Stimulated activated CD8-positive, alpha-beta memory T cell treated with anti-CD3 and anti-CD28 coated beads, Interleukin-4, amount 100 ng/mL, for 24 hours (primary cell): Measurements from ENCODE around the gene ZNF521.
"Not testable (repeated sequence)": the region's sequence is repeated elsewhere in the genome, so short reads cannot be mapped to it uniquely, and the experiment has no call there.

Source experiments
- DNase-seq: peaks from one replicate; pipeline ENCODE4 v3.0.0-alpha.2; 2020; ENCODE audit warnings: low read depth

ZNF521 gene

DNA sequence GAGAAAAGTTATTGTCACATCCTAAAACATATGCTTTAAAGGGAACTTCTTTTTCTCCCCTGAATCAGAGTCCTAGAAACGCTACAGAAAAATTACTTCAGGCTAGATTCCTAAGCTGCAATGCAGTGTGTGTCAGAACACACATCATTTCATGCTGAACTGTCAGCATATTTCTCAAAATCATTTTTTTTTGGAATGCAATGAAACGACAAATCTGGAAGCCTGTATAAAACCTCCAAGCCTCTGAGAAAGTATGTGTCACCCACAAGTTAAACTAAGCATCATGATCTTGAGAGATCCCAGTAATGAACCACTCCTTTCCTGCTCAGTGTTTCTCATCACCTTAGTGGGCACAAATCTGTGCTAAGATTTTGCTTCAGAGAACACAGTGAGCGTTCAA is 276.2 kb downstream of the ZNF521 start:
- DNase-seq: no peak

DNA sequence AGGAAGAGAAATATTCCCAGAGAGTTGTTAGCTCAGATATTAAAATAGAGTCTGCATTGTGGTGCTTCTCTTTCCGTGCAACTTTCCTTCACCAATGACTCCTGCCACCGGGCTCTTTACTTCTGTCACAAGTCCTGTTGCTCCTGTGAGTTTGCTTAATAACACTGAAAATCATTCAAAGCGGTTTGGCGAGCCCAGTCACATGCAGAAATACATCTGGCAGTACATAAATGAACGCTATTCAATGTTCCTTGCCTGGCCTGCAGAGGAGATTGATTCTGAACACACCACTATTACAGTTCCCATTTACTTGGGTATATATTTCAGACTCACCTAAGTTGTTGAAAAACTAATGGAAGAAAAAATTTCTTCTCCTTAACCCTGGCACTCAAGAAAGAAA is 276.6 kb downstream of the ZNF521 start:
- no peak for DNase-seq

DNA sequence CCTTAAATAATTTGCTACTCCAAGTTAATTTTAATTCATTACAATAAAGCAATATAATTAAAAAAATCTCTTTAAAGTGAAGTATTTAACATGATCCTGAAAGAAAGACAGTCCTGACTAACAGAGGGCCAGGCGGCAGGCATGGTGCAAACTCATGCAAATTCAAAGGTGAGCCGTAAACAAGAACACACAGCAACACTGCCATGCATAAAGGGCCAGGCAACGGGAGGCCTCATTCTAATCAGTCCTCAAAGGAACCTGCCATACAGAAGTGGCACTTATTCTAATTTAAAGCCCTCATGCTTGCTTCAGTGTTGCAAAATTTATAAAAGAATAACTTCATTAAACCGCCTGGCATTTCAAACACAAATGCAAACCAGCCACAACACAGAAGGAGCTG is 277.0 kb downstream of the ZNF521 start:
- DNase-seq: no peak

DNA sequence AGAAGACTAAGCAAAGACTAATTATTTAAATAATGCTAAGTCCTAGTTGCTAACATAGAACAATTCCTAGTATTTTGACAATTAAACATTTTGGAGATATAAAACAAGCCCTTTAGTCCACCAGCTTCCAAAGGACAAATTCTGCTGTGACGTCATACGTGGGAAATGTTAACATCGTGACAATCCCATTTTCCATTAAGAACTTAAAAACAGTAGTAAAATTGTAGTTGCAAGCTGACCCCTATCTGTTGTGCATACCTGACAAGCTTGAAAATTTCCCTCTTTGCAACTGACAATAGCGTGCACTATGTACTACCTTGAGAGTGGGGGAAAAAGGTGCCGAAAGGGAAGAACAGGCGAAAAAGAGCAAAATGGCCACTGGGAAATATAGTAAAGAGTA is 279.8 kb downstream of the ZNF521 start:
- DNase-seq: no peak

DNA sequence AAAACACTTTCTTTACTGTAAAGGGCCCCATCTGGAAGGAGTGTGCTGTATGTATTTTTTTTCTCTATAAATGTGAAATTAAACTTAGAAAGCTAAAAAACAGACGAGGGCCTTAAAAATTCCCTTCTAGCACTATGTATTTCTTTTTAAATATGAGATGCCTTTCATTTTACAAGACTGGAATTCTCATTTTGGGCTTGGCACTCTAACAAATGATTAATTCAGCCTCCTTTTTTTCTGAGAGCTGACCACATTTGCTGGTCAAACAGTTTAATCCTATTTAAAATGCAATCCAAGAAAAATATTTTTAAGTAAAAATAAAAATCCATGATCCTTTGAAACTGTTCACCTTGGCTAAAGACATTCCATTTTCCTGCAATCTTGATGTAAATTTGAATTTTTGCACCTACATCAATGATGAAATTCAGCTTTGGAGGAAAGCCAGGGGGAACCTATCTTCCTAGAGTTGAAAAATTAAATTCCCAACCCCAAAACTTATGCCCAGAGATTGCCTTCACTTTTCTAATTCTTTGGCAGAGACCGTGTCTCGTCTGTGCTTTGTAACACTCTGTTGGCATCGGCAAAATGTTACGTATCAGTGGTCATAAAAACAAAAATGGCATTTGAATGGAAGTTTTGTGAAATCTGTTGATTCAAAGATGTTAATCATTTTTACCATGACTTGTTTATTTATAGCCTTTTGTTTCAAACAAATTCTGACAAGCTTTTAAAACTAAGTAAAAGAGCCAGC is 284.5 kb downstream of the ZNF521 start:
- no peak for DNase-seq

DNA sequence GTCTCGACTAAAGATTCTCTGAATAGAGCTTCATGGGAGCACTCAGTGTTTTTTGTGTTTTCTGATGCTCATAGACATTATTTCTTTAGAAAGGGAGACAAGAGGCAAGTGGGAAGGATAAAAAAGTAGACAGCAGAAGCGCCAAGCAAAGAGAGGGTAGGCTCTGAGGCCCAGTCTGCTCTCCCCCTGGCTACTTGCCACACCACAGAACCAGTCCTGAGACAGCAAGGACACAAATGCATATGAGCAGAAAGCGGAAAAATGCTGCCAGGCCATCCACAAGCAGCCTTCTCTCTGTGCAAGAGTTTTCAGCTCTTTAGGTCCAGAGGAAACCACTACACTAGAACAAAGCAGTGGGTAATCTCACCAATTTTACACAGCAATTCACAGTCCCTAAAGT is 285.4 kb downstream of the ZNF521 start:
- no peak for DNase-seq

DNA sequence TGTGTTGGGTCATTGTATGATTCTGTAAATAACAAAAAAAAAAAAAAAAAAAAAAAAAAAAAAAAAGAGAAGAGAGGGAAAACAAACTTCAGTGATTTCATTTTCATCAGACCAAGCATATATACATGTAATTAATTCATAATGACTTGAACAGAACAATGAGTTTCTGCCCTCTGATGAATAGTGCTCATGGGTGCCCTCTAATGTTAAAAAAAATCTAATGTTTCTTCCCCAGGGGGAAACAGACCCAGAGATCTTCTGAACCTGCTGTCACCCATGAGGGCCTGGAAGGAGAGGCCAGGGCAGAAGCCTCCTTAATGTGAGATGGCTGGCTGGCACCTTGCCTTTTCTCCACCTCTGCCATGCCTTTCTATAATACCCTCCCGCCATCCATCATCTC is 289.2 kb downstream of the ZNF521 start:
- no peak for DNase-seq

DNA sequence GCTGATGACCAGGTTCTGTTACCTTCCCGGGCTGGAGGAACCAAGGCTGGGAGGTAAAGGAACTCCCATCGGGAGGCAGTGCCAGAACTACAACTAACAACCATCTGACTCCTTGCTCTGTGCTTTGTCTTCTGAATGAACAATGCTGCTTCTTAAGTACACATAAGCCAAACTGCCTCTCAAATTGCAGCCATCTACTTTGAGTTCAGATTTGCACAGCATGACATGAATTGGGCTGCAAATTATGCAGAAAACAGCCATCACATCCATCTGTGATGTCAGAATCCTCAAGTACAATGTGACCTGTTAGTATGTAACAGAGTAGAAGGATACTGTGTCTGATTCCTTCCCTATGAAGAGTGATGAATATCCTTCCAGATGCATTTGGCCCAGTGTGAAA is 290.6 kb downstream of the ZNF521 start:
- no peak for DNase-seq

DNA sequence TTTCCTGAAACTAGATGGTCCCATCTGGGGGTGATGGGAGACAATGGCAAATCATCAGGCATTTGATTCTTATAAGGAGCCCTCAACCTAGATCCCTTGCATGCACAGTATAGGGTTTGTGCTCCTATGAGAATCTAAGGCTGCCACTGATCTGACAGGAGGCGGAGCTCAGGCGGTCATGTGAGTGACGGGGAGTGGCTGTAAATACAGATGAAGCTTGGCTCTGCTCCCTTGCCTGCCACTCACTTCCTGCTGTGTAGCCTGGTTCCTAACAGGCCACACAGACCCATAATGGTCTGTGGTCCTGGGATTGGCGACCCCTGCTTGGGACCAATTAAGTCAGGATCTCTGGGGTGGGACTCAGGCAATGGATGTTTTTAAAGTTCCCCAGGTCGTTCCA is 293.4 kb downstream of the ZNF521 start:
- DNase-seq: no peak

DNA sequence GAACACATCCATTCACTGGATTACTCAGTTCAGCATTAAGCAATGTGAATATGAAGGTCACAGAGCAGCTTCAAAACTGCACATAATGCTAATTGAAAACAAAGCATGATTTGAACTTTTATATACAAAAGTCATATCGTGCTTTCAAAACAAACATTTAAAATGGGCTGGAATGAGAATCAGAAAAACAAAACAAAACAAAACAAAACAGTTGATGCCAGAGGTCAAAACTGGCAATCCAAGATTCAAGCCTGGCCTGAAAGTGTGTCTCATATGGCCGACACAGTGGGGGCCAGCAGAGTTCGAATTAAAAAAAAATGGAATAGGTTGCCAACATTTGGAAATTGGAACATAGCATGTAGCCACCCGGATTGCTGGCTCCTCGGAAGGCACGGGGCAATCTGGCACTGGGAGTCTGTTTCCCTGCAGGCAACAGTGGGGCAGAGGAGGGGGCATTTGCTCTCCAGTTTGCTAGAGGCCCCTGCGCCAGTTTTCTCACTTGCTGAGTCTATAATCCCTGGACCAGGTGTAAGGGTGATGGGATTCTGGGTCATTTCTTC is 294.4 kb downstream of the ZNF521 start:
- no peak for DNase-seq

DNA sequence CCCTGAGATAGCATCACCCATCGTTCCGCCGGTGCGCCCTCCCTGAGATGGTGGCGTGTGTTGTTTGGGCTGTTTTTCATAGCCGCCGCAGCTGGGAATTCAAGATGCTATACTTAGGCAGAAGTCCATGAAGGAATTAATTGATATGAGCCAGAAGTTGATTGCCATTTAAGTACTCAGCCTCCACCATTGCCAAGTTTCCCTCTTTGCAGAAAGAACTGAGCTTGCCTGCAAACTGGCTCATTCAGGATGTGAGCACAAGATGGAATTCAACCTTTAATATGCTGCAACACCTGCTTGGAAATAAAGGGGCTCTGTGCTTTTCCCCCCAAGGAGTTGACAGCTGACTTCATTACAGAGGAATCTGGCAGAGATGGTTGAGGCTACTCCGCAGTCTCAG is 295.5 kb downstream of the ZNF521 start:
- no peak for DNase-seq

DNA sequence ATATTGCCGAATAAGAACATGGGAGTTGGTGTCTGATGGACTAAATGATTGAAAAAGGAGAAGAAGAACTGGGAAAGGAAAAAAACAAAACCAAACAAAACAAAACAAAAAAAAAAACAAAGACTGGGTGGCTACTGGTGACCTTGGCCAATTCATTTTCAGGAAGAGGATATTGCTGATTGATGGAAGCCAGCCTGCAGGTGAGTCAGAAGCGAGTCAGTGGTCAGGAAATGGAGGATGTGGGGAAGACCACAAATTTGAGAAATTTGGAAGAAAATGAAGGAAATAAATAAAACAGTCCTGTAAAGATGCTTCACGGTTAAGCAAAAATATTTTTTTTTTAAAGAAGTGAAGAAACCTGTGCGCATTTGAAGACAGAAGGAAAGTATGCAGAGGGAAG is 296.9 kb downstream of the ZNF521 start:
- DNase-seq: no peak

DNA sequence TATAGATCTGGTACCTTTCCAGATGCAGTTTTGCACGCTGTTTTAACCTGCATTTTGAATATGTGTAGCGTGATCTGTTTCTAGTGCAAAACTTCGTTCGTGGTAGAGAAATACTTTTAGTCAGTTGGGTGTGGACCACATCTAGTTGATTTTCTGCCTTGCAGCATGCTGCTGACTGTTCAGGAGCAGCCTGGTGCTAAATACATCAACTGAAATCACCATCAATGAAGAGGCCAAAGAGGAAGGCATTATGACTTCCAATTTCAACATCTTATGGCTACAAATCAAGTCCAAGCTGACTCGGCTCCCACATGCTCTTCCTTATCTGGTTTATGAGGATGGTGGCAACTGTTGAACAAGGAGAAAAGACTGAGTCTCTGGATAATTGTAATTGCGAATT is 298.5 kb downstream of the ZNF521 start:
- DNase-seq: no peak

DNA sequence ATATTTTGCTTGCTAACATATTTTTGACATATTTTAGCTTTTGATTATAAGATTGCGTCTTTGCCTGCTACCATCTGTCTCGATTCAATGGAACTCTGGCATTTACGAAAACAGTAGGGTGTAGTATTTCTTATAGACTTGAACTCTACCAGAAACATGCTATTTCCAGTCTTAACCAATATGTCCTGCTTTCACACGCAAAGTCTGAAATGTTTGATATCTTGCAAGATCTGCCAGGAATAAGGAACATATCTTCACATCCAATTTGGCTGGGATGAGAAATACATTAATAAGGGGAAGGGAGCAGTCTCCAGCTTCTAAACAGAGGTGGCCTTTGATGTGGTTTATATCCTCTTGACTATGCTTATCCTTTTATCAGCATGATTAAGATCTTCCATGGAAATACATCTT is 299.4 kb downstream of the ZNF521 start:
- DNase-seq: no peak

DNA sequence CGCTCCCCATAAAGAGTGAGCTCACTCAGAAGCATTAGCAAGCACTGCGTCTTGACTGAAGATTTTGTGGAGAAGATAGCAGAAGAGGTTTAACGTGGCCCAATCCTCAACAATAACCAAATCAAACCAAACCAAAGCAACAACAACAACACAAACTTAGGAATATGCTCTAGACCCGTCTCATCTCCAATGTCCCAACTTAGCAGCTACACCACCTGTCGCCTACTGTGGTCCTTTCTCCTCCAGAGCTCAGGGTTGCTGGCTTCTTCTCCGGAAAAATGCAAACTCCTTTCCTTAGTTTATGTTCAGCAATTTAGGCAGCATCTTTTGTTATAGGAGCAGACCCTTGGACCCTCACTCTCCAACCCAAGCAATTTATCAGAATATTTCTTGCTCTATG is 301.4 kb downstream of the ZNF521 start:
- no peak for DNase-seq

DNA sequence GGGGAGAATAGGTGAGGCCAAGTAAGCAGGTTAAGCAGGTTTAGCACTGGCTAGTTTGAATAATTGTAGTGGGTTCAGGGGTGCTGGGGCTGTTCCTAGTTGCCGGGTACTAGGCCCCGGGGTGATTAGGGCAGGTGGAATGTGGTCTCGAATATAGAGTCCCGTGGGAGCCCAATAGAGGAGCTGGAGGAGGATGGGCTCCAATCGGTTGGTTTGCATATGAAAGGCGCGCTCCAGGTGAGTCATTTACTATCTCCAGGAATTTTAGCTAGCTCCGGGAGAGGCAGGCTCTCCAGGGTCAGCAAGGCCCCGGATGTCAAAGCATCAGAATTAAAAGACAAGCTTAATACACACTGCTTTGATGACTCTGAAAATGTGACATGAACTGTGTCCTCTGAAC is 304.0 kb downstream of the ZNF521 start:
- DNase-seq: no peak

DNA sequence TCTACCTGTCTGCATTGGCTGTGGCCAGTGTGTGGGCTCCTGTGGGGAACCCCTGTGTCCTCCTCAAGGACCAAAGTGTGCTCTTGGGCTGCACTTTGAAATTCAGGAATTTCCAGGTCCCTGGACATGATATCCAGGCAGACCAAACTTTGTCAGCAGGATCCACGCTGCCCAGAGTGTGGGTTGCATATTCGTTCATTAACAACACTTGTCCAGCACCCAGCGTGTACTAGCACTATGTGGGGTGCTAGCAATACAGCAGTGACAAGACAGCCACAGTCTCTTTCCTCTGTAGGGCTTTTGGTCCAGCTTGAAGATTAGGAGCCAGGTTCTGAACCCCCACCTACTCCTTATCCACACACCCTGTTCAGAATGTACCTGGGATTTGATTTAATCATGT is 304.5 kb downstream of the ZNF521 start:
- DNase-seq: no peak

DNA sequence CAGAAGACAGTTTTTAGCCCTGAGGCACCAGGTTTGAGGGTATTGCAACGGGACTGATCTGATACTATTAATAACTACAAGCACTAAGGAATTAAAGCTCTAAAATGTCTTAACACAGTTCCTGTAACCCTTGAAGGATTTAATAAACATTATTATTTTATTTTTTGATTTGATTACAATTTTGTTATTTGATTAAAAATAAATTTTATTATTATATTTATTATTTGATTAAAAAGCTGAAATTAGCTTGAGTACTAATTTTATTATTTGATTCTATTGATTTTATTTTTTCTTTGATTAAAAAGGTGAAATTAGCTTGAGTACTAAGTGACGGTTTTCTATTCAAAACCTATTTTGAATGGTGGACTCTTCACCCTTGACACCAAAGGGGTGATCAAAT is 307.3 kb downstream of the ZNF521 start:
- DNase-seq: no peak

DNA sequence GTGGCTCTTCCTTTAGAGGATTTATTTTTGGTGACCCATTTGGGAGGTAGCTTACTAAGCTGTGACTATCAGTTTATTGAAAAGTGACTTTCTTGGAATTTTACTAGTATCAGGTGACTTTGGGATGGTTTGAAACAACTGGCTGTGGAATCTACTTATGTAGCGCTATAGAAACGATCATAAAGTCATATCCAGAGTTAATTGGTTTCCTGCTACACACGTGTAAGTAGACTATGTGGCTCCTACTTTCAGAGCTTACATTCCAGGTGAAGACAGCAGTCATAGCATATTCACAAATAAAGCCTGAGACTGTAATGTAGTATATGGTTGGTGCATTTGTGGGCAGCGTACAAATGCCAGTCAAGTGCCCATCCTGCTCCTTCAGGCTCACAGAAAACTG is 308.9 kb downstream of the ZNF521 start:
- no peak for DNase-seq

DNA sequence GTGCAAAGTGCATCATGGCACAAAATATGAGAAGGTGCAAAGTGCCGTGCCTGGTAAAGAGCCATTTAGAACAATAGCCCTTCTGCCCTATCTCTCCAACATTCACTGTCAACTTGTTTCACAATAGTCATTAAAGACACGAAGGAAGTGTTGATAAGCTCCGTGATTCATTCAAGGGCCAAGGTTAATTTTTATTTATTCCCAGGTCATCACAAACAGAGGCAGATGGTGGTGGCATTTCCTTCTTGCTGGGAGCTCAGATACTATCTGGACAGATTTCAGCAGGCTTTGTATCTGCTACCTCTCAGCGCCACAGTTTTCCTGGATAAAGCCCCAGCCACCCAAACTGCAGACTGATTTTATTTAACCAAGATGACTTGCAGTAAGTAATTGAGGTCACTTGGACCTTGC is 309.3 kb downstream of the ZNF521 start:
- no peak for DNase-seq

DNA sequence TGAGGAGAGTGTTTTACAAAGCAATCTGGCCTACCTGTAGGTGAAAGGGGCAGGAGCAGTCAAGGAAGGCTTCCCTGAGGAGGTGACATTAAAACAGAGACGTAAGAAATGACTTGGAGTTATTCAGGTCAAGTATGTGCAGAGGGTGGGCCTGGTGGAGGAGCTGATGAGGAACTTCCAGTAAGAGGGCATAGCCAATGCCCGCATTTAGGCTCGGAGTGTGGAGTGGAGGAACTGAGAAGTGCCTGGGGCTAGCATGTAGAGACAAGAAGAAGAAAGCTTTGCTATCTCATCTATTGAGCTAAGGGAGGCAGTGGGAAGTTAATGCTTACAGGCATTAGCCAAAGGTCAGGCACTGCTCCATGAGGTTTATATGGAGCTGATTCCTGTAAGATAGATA is 312.2 kb downstream of the ZNF521 start:
- DNase-seq: no peak

DNA sequence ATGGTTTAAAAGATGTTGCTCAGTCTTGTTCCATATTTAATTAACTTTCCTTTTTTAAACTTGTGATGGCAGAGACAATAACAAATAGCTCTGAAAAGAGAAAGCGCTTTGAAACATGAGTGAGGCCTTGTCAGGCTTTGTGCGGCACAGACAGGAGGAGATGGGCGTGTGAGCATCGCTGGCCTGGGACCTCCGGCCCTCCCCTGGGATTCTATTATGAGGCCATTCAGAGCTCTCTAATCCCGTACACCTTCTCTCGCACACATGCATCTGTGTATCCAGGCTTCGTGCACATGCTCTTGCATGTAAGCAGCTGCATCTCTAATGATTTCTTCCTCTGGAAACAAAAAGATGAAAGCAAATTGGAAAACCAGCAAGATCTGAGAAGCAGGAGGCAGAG is 313.7 kb downstream of the ZNF521 start:
- no peak for DNase-seq

DNA sequence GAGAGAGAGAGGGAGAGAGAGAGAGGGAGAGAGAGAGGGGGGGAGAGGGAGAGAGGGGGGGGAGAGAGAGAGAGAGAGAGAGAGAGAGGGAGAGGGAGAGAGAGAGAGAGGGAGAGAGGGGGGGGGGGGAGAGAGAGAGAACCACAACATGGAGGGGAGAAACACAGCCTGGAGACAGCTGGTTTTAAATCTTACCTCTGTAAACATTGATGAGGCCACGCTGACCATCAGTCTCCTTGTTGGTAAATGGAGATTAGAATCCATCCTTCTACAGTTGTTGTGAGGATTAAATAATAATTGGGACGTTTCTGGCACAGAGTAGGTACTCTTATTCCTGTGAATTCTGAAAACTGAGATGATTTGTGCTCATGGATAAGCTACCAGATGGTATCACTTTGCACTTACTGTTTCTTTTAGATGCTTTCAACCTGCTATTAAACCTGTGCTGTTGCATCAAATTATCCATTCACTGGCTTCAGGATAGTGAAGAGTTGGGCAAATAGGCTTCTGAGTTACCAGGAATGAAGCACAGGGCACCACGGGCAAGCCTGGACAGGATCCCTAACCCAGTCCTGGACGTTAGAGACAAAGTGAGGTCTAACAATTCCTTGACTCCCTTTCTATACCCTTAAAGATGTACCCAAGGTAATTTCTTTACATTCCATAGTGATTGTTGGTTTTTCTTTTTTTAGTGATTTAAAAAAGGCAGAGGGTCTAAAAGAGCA is 318.1 kb downstream of the ZNF521 start:
- DNase-seq: no peak

DNA sequence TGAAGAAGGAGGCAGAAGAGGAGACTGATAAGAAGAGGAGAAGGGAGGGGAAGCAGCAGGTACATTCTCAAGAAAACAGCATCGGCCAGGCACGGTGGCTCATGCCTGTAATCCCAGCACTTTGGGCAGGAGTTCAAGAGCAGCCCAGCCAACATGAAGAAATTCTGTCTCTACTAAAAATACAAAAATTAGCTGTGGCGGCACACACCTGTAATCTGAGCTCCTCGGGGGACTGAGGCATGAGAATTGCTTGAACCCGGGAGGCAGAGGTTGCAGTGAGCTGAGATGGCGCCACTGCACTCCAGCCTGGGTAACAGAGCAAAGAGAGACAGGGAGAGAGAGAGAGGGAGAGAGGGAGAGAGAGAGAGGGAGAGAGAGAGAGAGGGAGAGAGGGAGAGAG is 318.8 kb downstream of the ZNF521 start:
- not testable (repeated sequence) for DNase-seq
